Mammary epithelial cell (primary cell): ENCODE measurements around the gene EVC.

ENCODE experiments used
- CTCF ChIP-seq, 2 donors: IDR thresholded peaks in 1 of 2; conservative IDR thresholded peaks in 1 of 2; 2 replicates each; pipeline ENCODE4 v1.5.1; 2011 to 2012; ENCODE audit warnings: inconsistent platforms in 2 of 2, low read length in 2 of 2, mild to moderate bottlenecking in 2 of 2, control low read depth in 1 of 2, low read depth in 1 of 2; ENCODE audit not compliant: insufficient read depth in 1 of 2; ENCODE audit errors: extremely low read depth in 1 of 2
- EZH2 ChIP-seq: IDR thresholded peaks from 2 replicates; pipeline ENCODE4 v1.6.1; 2012; ENCODE audit warnings: low read length, inconsistent platforms, borderline replicate concordance

GRCh38 chr4:5742388-5742787 lies 31.4 kb downstream of the EVC start:
- no peak for TF ChIP-seq CTCF (conservative IDR thresholded peaks at IDR 0.05 in 1 of 2, IDR thresholded peaks at IDR 0.05 in 1 of 2; ENCODE audit: extremely low read depth in 1 of 2, insufficient read depth in 1 of 2, low read depth in 1 of 2, low read length in 2 of 2)
- no peak for TF ChIP-seq EZH2
